ENCODE data around the gene ZNF280A. TPM values are rescaled to one million over a fixed set of nuclear protein-coding genes. Genes with fewer than 3 reads are reported as not detected.
"Not testable (repeated sequence)": the region's sequence is repeated elsewhere in the genome, so short reads cannot be mapped to it uniquely, and the experiment has no call there.

The ZNF280A gene
- polyA plus RNA-seq, 1 donor from 2014 or later, result not detected

- Histone ChIP-seq H3K9me2 (ENCODE audit: insufficient read depth, low read length) (no peaks in the 10 kb centered on the region), H3F3A (ENCODE audit: insufficient read depth, low read length, poor library complexity, severe bottlenecking) (no peaks in the 10 kb centered on the region), H3K79me2 (replicated peaks; ENCODE audit: insufficient read depth, low read length) (no peaks in the 10 kb centered on the region), H3K36me3 (ENCODE audit: insufficient read depth, low read length) (no peaks in the 10 kb centered on the region), H3K27me3 (ENCODE audit: insufficient read depth, low read depth, low read length) (no peaks in the 10 kb centered on the region), H3K27ac (ENCODE audit: low read length) (no peak overlapping the region), H3K9ac (ENCODE audit: low read length) (no peak overlapping the region), H4K20me1 (ENCODE audit: insufficient read depth) (no peaks in the 10 kb centered on the region), H3K4me3 (ENCODE audit: low read length) (no peak overlapping the region), H2AFZ (ENCODE audit: low read depth, low read length) (no peak overlapping the region), H3K9me3 (ENCODE audit: low read length) (no peaks in the 10 kb centered on the region), H3K4me2 (ENCODE audit: low read length) (no peak overlapping the region)
- TF ChIP-seq EP300 (conservative IDR thresholded peaks at IDR 0.05; ENCODE audit: poor library complexity, severe bottlenecking), result no peak
- TF ChIP-seq CTCF (IDR thresholded peaks at IDR 0.05; ENCODE audit: poor library complexity, severe bottlenecking), result no peak
- no peak for TF ChIP-seq TAF1 (IDR thresholded peaks at IDR 0.05; ENCODE audit: low read depth)
- no peak for TF ChIP-seq REST (IDR thresholded peaks at IDR 0.05; ENCODE audit: borderline replicate concordance)
- TF ChIP-seq POLR2AphosphoS5 (IDR thresholded peaks at IDR 0.05), result no peak
- no peak for TF ChIP-seq RAD21 (conservative IDR thresholded peaks at IDR 0.05)
- no peak for TF ChIP-seq EZH2 (IDR thresholded peaks at IDR 0.05; ENCODE audit: borderline replicate concordance, insufficient read depth, low read length, poor library complexity, severe bottlenecking)
- no peak for TF ChIP-seq SMC3 (conservative IDR thresholded peaks at IDR 0.05; ENCODE audit: poor library complexity)
- no peak for TF ChIP-seq MXI1 (conservative IDR thresholded peaks at IDR 0.05; ENCODE audit: poor library complexity, severe bottlenecking)
These were observed 4.2 kb downstream of the ZNF280A start for GRCh38 chr22:22515890-22516289.

- not testable (repeated sequence) for H3F3A ChIP-seq (ENCODE audit: insufficient read depth, low read length, poor library complexity, severe bottlenecking); H2AFZ ChIP-seq (ENCODE audit: low read depth, low read length); H3K36me3 ChIP-seq (ENCODE audit: insufficient read depth, low read length); H3K27me3 ChIP-seq (ENCODE audit: insufficient read depth, low read depth, low read length); H3K4me3 ChIP-seq (ENCODE audit: low read length); H3K27ac ChIP-seq (ENCODE audit: low read length); H3K9me2 ChIP-seq (ENCODE audit: insufficient read depth, low read length); H3K9ac ChIP-seq (ENCODE audit: low read length); H3K79me2 ChIP-seq (replicated peaks; ENCODE audit: insufficient read depth, low read length); H3K4me2 ChIP-seq (ENCODE audit: low read length); H4K20me1 ChIP-seq (ENCODE audit: insufficient read depth); H3K9me3 ChIP-seq (ENCODE audit: low read length)
These were observed 5.6 kb downstream of the ZNF280A start for GRCh38 chr22:22514431-22514830.

GRCh38 chr22:22513619-22514018 lies 6.5 kb downstream of the ZNF280A start:
- H3K9me2 ChIP-seq (ENCODE audit: insufficient read depth, low read length), result no peaks in the 10 kb centered on the region
- H3K9me3 ChIP-seq (ENCODE audit: low read length), result no peaks in the 10 kb centered on the region
- TF ChIP-seq TAF1 (IDR thresholded peaks at IDR 0.05; ENCODE audit: low read depth) (no peak), MXI1 (conservative IDR thresholded peaks at IDR 0.05; ENCODE audit: poor library complexity, severe bottlenecking) (no peak)
- no peak overlapping the region for H3K4me2 ChIP-seq (ENCODE audit: low read length)
- H4K20me1 ChIP-seq (ENCODE audit: insufficient read depth), result no peaks in the 10 kb centered on the region
- no peak overlapping the region for H3K9ac ChIP-seq (ENCODE audit: low read length)
- no peak overlapping the region for H3K27ac ChIP-seq (ENCODE audit: low read length)
- H3K79me2 ChIP-seq (replicated peaks; ENCODE audit: insufficient read depth, low read length), result no peaks in the 10 kb centered on the region
- no peak overlapping the region for H2AFZ ChIP-seq (ENCODE audit: low read depth, low read length)
- no peaks in the 10 kb centered on the region for H3K27me3 ChIP-seq (ENCODE audit: insufficient read depth, low read depth, low read length)
- H3K4me3 ChIP-seq (ENCODE audit: low read length), result no peak overlapping the region
- H3K36me3 ChIP-seq (ENCODE audit: insufficient read depth, low read length), result no peaks in the 10 kb centered on the region
- H3F3A ChIP-seq (ENCODE audit: insufficient read depth, low read length, poor library complexity, severe bottlenecking), result no peaks in the 10 kb centered on the region
